Measurements from ENCODE around the gene PRPS1.

DNA sequence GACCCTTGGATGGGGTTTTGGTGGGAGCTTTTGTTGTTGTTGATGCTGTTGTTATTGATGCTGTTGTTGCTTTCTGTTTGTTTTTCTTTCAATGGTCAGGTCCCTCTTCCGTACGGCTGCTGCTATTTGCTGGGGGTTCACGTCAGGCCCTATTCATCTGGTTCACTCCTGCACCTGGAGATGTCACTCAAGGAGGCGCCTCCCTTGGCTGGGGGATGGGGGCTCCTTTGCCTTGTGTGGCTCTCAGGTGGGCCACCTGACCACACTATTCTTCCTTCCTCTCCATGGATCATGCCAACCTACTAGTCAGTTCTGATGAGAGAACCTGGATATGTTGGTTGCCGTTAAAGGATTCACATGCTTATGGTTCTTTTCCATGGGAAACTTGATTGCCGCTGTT, 39.1 kb upstream of the PRPS1 start:
- TF ChIP-seq, protein P1, sequence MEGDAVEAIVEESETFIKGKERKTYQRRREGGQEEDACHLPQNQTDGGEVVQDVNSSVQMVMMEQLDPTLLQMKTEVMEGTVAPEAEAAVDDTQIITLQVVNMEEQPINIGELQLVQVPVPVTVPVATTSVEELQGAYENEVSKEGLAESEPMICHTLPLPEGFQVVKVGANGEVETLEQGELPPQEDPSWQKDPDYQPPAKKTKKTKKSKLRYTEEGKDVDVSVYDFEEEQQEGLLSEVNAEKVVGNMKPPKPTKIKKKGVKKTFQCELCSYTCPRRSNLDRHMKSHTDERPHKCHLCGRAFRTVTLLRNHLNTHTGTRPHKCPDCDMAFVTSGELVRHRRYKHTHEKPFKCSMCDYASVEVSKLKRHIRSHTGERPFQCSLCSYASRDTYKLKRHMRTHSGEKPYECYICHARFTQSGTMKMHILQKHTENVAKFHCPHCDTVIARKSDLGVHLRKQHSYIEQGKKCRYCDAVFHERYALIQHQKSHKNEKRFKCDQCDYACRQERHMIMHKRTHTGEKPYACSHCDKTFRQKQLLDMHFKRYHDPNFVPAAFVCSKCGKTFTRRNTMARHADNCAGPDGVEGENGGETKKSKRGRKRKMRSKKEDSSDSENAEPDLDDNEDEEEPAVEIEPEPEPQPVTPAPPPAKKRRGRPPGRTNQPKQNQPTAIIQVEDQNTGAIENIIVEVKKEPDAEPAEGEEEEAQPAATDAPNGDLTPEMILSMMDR (IDR thresholded peaks at IDR 0.05) = no peak
- no peak for TF ChIP-seq EP300 (IDR thresholded peaks at IDR 0.05)
- TF ChIP-seq POLR2A (IDR thresholded peaks at IDR 0.05) = no peak

All from sigmoid colon (tissue), 4 donors.